NCI-H146 treated with DMSO at 0.1 percent for 48 hours (cell line): Measurements from ENCODE around the gene EGLN1.
"Not testable (repeated sequence)": the region's sequence is repeated elsewhere in the genome, so short reads cannot be mapped to it uniquely, and the experiment has no call there.

Experiments
- DNase-seq: peaks from one replicate; lab custom pipeline; 2025; ENCODE audit not compliant: unreplicated experiment; lab: John Stamatoyannopoulos, UW

Gene EGLN1

DNA sequence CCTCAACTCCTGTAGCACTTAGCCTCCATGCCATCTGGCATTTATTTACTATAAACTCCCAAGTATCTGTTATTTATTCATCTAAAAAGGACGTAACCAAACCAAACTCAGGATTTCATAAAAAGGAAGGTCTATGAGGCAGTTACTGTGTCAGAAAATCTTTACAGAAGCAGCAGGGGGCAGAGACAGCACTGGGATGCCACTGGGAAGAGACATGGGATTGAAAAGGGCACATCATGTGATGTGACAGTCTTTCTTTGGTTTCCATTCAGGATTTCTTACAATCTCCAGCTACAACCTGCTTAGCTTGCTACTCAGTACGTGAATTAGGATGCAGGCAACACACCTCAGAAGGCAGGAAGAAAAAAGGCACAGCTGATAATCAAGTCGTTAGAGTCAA, 52.8 kb downstream of the EGLN1 start:
- DNase-seq = no peak

DNA sequence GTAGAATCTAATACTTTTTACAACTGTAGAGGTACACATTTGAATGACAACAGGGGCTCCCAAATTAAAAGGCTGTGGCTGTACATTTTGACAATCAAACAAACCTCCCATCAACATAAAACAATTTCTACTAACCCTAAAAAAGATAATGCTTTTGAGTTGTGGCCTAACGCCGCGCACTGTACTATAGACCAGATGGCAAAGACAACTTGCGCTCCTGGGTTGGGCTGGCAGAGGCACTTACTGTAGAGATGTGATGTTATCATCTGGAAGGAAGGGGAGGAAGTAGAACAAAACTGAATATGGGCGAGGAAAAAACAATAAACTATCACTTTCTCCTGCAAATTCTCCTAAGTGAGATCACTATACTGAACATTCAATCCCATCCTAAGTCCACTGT, 57.9 kb downstream of the EGLN1 start:
- no peak for DNase-seq

DNA sequence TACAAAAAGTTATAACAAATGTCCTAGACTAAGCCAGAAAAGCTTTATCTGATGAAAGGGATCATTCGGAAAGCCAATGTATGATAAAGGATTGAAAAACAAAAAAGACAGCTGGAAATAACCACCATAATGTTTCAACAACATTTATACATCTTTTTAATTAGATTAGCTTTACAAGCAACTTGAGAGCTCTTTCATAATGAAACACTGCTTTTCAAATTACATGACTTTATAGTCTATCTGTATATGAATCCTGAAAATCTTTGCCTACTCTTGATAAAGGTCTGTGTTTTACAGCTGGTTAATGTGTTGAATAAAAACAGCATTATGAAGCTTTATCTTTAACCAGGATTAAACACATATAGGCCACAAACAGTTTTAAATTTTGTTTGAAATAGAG, 58.5 kb downstream of the EGLN1 start:
- no peak for DNase-seq

DNA sequence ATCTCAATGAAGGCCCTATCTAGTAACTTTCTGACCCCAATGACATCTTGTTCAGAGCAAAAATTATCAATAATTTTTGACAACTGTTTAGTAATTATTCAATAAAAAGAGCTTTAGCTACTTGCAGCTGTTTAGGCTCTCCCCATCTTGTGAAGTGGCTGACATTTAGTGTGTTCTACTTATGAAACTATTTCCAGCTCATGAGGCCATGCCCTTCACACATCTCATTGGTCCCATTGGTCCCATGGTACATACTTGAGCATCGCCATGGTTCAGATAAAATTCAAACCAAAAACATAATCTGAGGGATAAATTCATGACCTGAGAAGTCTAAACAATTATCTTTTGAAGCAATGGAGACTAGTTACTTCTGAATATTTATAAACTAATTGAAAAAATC, 59.8 kb downstream of the EGLN1 start:
- no peak for DNase-seq

DNA sequence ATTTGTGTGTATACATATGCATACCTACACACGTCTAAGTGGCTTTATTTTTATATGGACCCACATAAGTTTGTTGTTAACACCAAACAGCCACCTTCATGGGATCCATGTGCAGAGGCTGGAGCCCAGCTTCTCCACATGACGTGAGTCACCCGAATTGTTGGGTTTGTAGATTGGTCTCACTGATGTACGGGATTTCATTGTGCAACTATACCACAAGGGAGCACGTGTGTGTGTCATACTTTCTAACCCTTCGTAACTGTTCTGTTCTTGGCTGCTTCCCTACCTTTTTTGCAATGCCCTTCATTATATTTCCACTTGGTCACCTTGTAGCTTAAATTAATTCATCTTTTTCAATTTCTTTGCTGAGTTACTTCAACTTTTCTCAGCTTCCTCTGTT, 63.0 kb downstream of the EGLN1 start:
- no peak for DNase-seq

DNA sequence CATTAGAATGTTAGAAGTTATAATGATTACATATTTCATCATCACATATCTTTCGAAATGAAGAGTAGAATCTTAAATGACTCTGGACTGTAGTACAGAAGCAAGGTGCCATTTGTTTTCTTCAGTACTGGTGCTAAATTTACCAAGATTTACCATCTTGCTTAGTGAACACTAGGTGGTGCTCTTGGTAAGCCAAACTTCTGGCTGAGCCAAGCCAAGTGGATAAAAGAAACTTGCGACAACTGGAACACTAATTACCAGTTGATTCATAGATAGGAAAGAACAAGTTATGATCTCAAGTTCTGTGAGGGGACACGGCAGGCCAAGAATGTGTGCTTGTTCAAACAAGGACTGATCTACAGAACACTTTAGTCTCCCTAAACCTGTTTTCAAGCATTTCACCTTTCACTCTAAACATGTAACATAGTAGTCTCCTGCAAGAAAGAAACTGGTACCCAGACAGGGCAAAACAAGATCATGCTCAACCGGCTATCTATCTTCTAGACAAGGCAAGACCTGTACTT, 64.2 kb downstream of the EGLN1 start:
- peak; percentile 54 for DNase-seq

DNA sequence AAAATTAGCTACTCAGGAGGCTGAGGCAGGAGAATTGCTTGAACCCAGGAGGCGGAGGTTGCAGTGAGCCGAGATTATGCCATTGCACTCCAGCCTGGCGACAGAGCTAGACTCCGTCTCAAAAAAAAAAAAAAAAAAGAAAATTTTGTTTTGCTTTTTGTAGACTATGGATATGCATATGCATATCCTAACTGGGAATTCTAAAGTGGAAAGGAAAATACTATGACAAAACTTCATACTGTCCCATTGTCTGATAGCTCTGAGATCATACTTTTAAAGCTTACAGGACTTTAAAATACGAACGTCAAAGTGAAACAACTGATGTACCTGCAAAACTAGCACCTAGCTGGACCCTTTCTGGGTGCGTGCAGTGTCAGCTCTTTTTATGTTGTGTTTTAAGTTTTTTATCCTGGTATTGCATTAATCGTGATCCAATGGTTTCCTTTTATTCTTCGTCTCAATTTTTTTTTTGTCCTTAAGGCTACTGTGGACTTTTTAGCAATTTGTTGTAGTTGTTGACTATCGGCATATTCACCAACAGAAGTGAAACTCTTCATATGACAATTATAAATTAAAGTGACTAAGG, 64.8 kb downstream of the EGLN1 start:
- no peak for DNase-seq

DNA sequence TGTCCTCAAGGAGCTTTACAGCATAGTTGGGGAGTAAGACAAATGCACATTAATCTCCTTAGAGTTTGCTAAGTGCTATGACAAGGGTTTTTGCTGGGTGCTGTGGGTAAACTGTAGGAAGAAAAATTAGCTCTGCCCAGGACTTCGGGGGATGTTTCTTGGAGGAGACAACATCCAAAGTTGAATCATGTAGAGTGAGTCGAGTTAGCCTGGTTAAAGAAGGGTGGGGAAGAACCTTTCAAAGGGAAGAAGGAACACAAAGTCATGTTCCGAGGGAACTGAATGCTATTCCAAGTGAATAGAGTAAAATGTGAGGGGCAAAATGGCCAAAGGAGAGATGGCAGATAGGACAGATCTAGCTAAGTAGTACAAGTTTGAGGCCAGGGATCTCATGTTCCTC, 66.9 kb downstream of the EGLN1 start:
- no peak for DNase-seq

DNA sequence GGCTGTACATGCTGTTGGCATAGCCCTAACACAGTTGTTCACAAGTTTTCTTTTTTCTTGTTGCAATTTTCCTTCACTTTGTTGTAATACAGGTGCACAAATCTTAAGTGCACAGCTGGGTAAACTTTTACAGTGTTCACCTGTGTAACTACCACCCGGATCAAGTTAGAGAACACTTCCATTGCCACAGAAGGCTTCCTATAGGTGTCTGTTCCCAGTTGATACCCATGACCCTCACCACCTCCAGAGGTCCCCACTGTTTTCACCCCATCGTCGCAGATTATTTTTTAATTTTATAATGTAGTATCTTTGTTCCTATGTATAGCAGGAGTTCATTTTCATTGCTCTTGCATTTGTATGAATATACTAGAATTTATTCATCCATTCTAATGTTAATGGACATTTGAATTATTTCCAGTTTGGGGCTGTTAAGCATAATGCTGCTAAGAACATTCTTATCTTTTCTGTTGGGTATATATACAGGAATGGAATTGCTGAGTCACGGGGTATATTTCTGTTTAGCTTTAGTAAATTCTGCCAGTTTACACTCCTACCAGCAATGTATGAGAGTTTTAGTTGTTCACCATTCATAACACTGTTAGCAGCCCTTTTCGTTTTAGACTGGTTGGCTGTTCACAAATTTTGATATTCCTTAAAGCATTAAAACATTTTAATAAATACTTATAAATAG, 67.6 kb downstream of the EGLN1 start:
- no peak for DNase-seq

DNA sequence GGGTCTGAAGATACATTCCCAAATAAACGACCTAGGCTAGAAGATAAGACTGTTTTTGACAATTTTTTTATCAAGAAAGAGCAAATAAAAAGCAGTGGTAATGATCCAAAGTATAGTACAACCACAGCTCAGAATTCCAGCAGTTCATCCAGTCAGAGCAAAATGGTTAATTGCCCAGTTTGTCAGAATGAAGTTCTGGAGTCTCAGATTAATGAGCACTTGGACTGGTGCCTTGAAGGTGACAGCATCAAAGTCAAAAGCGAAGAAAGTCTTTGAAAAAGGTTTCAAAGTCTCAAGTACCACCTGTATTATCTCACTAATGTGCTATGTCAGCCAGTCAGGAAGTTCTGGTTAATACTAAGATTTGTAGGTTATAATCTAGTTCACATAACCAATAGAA, 69.0 kb downstream of the EGLN1 start:
- no peak for DNase-seq

DNA sequence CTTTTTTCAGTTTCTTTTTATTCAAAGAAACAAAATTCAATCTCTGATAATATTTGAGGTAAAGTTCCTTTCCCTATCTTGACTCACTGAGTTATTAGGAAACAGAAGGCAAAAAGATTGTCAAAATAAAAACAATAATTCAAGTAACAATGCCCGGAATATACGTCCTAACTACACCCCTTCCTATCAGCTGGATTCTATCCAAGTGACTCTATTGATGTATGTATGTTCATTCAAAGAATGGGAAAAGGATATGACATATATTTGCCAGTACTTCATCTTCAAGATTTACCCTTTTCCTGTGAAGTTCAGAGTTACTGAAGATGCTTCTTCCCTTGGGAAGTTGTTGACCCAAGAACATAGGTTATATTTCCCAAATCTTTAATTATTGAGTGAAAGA, 70.3 kb downstream of the EGLN1 start:
- DNase-seq = no peak

DNA sequence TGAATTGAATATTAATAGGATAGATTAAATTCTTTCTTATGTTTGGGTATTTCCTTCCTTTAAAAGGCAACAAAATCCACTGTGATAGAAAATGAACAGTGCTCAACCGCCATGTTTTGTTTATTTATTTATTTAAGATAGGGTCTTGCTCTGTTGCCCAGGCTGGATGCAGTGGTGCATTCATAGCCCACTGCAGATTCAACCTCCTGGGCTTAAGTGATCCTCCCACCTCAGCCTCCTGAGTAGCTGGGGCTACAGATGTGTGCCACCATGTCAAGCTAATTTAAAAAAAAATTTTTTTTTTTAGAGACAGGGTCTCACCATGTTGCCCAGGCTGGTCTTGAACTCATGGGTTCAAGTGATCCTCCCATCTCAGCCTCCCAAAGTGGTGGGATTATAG, 73.2 kb downstream of the EGLN1 start:
- DNase-seq = not testable (repeated sequence)

DNA sequence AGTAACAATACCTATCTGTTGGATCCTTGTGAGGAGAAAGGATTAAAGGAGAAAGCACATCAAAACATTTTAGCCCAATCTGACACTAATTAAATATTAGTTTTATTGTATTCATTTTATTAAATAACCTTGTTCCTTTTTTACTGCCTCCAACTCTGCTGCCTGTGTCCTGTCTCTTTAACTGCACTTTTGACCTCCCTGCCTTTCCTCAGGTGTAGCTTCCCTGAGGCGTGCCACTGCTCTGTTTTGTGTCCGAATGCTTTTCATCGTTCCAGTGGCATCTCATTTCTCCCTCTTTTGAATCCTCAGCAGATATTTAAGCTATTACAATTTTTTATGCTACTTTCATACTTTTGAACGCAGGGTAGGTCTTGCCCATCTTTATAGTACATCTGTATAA, 73.6 kb downstream of the EGLN1 start:
- no peak for DNase-seq

DNA sequence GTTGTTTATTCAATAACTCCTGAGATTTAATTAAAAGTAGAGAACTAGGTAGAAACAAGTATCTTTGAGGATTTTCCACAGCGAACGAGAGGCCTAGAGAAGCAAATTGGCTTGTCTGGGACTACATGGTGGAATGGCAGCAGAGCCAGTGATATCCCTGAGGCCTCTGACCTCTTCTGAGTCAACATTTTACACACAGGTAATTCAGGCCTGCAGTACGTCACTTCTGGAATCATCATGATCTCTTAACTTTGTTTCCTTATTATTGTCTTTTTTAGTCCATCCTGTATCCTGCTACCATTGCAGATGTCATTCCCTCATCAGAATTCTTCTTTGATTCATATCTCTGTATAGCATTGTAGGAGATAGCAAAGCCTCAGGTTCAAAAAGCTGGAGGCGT, 74.1 kb downstream of the EGLN1 start:
- DNase-seq = no peak

DNA sequence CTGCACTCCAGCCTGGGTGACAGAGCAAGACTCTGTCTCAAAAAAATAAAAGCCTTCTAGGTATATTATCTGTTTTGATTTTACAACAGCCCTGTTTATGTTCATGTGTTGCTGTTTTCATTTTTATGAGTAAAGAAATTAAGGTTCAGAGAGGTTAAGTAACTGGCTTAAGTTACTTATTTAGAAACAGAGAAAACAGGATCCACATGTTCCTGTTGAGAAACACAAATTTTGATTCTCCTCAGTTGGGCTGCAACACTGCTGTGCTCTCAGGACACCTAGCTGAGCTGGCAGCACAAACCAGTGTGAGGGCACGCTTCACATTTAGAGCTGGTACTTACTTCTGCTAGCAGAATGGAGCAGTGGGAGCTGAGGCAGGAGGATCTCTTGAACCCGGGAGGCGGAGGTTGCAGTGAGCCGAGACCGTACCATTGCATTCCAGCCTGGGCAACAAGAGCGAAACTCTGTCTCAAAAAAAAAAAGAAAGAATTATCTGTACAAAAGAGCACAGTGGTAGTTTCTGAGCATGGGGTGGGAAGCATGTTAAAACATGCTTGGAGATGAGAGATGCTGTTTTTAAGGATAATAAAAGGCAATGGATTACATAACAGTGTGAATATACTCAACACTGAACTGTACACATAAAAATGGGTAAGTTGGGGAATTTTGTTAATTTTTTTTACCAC, 81.6 kb downstream of the EGLN1 start:
- DNase-seq = no peak

DNA sequence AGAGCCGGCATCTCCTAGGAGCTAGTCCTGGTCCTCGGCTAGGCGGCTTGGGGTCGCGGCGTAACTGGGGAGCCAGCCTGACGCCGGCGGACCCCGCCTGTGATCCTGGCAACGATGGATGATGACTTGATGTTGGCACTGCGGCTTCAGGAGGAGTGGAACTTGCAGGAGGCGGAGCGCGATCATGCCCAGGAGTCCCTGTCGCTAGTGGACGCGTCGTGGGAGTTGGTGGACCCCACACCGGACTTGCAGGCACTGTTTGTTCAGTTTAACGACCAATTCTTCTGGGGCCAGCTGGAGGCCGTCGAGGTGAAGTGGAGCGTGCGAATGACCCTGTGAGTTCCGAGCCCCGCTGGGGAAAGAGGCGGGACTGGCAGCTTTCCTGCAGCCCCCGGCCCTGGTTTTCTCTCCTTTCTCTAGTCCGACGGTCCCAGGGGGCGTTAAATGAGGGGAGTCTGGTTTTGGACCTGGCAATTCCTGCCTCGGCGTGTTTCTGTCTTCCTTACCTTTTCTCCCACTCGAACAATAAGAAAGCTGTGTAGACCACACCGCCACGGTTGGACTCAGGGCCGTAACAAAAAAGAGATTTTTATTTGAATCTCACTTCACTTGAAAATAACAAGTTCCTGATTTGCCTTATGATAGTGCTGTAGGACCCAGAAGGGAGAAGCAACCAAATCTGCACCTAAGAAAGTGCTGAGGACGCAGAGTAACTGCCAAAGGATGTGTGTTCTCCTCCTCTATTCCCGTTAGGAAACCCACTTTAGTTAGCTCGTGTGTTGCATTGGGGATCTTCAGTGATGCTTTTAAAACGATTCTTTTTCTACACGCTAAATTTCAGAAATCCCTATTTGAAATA, 83.6 kb downstream of the EGLN1 start, which contains the start of gene SPRTN:
Gene SPRTN (plus strand): TSS at position 24 of the 859 bp plus-strand sequence. CDS start 91 bp downstream, at position 115.
- peak; percentile 53 for DNase-seq

DNA sequence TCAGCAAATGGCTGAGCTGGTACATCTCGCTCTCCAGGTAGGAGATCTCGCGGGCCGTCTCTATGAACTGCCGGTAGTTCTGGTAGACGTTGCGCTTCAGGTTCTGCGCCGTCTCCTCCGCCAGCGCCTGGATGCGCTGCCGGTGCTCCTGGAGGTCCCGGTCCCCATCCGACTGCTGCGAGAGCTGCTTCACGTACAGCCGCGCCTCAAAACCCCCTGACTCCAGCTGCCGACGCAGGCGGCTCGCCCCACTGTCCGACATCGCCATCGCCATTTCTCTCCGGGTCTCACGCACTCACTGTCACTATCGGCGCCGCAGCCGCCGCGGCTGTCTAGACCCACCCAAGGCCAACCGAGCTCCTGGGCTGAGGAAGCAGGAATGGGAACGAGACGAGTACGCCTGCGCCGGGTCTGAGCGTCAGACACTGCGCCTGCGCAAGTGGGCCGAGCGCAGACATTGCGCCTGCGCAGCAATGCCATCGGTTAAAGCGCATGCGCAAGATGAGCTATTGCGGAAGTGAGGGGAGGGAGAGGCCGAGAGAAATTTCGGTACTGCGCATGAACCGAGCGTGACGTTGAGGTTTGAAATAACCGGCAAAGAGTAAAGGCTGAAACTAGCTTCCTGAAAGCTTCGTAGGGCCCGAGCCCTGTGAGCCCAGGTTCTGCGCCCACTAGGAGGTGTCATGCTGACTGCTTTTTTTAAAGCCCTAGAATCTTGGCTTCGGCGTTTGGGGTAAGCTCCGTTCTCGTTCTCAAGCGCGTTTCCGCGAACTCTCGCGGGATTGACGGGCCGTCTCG, 84.4 kb downstream of the EGLN1 start, which contains the start of gene EXOC8:
Gene EXOC8 (minus strand): TSS at position 381 of the 798 bp plus-strand sequence. CDS start 107 bp downstream, at position 274.
- peak; percentile 94 for DNase-seq

DNA sequence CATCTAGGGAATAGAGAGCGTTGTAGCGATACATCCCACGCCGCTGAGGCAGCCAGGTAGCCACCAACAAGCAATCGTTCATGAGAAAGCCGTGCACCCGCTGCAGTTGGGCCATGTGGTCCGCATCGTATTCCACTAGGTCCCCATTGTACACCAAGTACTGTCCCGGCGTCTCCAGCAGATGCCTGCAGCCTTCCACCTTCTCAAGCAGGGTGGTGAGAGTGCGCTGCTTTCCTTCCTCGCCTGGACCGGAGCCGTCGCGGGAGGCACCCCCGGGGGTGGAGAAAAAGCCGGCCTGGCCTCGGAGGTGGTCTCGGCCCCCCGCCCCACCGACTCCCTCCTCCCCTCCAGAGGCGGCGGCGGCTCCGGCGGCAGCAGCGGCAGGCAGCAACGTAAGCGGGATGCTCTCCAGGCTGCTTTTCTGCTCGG, 85.0 kb downstream of the EGLN1 start:
- no peak for DNase-seq

DNA sequence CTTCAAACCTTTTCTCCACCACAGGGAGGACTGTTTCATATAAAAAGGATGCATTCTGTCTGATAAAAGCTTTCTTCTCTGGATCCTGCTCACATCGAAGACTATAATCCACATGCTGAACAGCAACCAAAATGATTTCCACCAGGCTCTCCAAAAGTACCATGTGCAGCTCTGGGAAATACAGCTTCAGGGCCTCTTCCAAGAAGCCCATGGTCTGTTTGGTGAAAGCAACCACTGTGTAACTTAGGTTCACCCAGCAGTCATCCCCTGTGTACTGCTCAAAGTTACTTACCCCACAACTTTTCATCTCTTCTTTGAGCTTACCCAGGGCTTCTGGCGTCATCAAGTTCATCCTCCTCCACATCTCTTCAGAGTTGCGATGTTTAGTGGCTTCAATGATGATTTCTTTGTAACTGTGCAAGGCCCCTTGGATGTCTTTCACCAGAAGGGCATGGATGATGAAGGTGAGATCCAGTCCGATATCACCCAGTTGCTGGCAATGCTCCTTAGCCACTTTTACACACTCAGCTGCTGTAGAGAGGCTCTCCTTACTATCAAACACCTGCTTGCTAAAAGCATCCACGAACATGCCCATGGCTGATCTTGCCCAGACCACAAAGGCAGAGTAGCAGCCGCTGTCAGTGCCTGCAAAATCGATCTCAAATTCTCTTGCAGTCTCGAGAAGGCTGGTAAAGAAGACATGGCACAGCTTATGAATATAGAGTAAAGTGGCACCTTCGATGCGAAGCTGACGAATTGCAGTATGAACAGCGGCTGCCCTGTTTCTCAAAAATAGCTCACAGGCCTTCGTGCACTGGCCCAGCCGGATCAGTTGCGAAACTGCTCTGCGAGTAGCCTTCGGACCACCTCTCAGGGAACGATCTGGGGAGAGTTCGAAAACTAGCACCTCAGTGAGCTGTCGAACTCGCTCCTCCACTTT, 86.2 kb downstream of the EGLN1 start:
- no peak for DNase-seq
